Adrenal gland (tissue), 12 donors: ENCODE data around the gene XG. TPM values are rescaled to one million over a fixed set of nuclear protein-coding genes. Genes with fewer than 3 reads are reported as not detected.
"Not testable (repeated sequence)": the region's sequence is repeated elsewhere in the genome, so short reads cannot be mapped to it uniquely, and the experiment has no call there.

Experiments
- DNase-seq, 7 donors: peaks; one replicate each; pipeline ENCODE4 v3.0.0-alpha.2; 2019 to 2020
- H3K27ac ChIP-seq, 5 donors: fragments of 200-600 bp; sonication (generic) in 4 of 5; 1 replicate in 3 of 5; 2 replicates in 2 of 5; pipeline versions ENCODE4 v1.5.1 to v1.8.0; 2016 to 2020; ENCODE audit warnings: mild to moderate bottlenecking in 1 of 5
- H3K27me3 ChIP-seq: fragments of 200-600 bp; 2 replicates; pipeline ENCODE4 v1.8.0; 2021
- H3K36me3 ChIP-seq, 2 donors: fragments of 200-600 bp; replicated peaks in 1 of 2; 1 replicate in 1 of 2; 2 replicates in 1 of 2; pipeline versions ENCODE4 v1.5.1 to v1.8.0; 2018 to 2022
- H3K4me1 ChIP-seq, 2 donors: fragments of 200-600 bp; replicated peaks in 1 of 2; 1 replicate in 1 of 2; 2 replicates in 1 of 2; pipeline versions ENCODE4 v1.5.1 to v1.8.0; 2018 to 2021
- H3K4me3 ChIP-seq, 4 donors: fragments of 200-600 bp; sonication (generic) in 3 of 4; one replicate each; pipeline ENCODE4 v1.5.1; 2016 to 2018
- H3K9me3 ChIP-seq, 3 donors: fragments of 200-600 bp; sonication (generic) in 1 of 3; replicated peaks in 1 of 3; 1 replicate in 2 of 3; 2 replicates in 1 of 3; pipeline versions ENCODE4 v1.5.1 to v1.8.0; 2016 to 2021
- CTCF ChIP-seq, 6 experiments: fragments of 450-650 bp in 4 of 6; fragments of 200-600 bp in 2 of 6; sonication (generic) in 1 of 6; IDR thresholded peaks; 1 replicate in 5 of 6; 2 replicates in 1 of 6; pipeline versions ENCODE4 v1.5.1 to v1.8.0; 2016 to 2021; ENCODE audit warnings: antibody characterized with exemption in 6 of 6, mild to moderate bottlenecking in 2 of 6, moderate library complexity in 1 of 6
- POLR2A ChIP-seq, 2 donors: fragments of 450-650 bp; IDR thresholded peaks; one replicate each; pipeline ENCODE4 v1.6.1; 2017; ENCODE audit warnings: antibody characterized with exemption in 2 of 2, mild to moderate bottlenecking in 2 of 2, moderate library complexity in 1 of 2
- WGBS, 4 donors: extraction: QIAGEN DNeasy Blood & Tissue Kit in 2 of 4; methylation state at CpG; one replicate each; pipeline versions ENCODE4 v1.1.5 to v1.1.7; 2013 to 2017; 5-methylcytosine and 5-hydroxymethylcytosine counted together
- intact Hi-C, 2 donors: fragments of 100-400 bp; cut with DNase I; formaldehyde crosslinking; loops; one replicate each; pipeline versions ENCODE4 v1.14.1 to v1.15.0; 2022 to 2023
- polyA plus RNA-seq, 3 donors: library from polyadenylated mRNA; stranded (reverse); fragments of 200-250 nt in 2 of 3; fragments of 350-450 nt in 1 of 3; fragmentation: Illumina TruSeq in 1 of 3; extraction: RNeasy Lipid Tissue Mini Kit (QIAGEN cat#74804) in 1 of 3; gene quantifications; one replicate each; pipeline ENCODE4 v1.2.3, GENCODE V29; 2013 to 2014
- total RNA-seq, 9 donors: library from RNA; depleted of rRNA in 4 of 9; stranded (reverse); fragments of >200 nt in 4 of 9; fragments of 120-200 nt in 1 of 9; fragmentation: NEBNext Ultra II Directional in 1 of 9; extraction: Animal tissue kit (Norgen Biotek cat#: 25700) in 1 of 9; gene quantifications; one replicate each; pipeline versions ENCODE4 v1.1.0 to v1.2.4, GENCODE V29; 2013 to 2023
- donor health status: healthy with polysubstance abuse.
- donor health status: Bipolar disorder and iron deficiency.
- donor health status: DM: yes; HTN: yes; CAD: no.
- donor health status: DM: no; HTN: no; CAD: no.
- donor health status: DM: no; HTN: no; CAD: no.
- donor health status: DM: yes; HTN: yes; CAD: no.

XG gene
- total and polyA plus RNA-seq, 12 donors: 0.06 to 0.07 TPM; not detected in 10

GRCh38 chrX:2812161-2812907 lies 60.5 kb downstream of the XG start:
- DNase-seq: peak; percentile 21 to 59 (median 44)
- H3K9me3 ChIP-seq, H3K4me1 ChIP-seq, H3K27me3 ChIP-seq, intact Hi-C loops, H3K4me3 ChIP-seq, H3K36me3 ChIP-seq, H3K27ac ChIP-seq: not testable (repeated sequence)
- 26 to 36% (median 28%) methylated on average over 11 to 15 of the region's 16 CpGs for WGBS, 4 donors
- TF ChIP-seq CTCF (IDR thresholded peaks at IDR 0.05): peak; percentile 34 to 75 (median 64)

GRCh38 chrX:2817036-2817435 lies 65.2 kb downstream of the XG start:
- Histone ChIP-seq H3K27ac (no peak overlapping the region), H3K9me3 (no peaks in the 10 kb centered on the region), H3K36me3 (no peaks in the 10 kb centered on the region), H3K27me3 (peaks cover 6% of the 10 kb centered on the region), H3K4me3 (no peak overlapping the region), H3K4me1 (no peaks in the 10 kb centered on the region)
- WGBS, 4 donors: 67 to 78% (median 73%) methylated on average over 2 of the region's 2 CpGs
- no peak for TF ChIP-seq CTCF (IDR thresholded peaks at IDR 0.05)
- TF ChIP-seq POLR2A (IDR thresholded peaks at IDR 0.05): no peak
- intact Hi-C loops: loop anchor here in 1 of 2 donors (5.0 kb wide), 1 partner anchor 175 kb away; no protein-coding TSS in a partner anchor
- DNase-seq: no peak

- no peak overlapping the region for H3K27ac ChIP-seq
- H3K27me3 ChIP-seq: peaks cover 6% of the 10 kb centered on the region
- no peak overlapping the region for H3K4me3 ChIP-seq
- intact Hi-C loops: loop anchor here (5.0 to 10.0 kb wide), 2 partner anchors 175 to 177 kb away; no protein-coding TSS in a partner anchor
- no peaks in the 10 kb centered on the region for H3K4me1 ChIP-seq
- H3K9me3 ChIP-seq: no peaks in the 10 kb centered on the region
- 40 to 64% (median 57%) methylated on average over 7 to 9 of the region's 9 CpGs for WGBS, 4 donors
- TF ChIP-seq CTCF (IDR thresholded peaks at IDR 0.05): peak in 5 of 6 experiments; percentile 14 to 44 (median 33)
- TF ChIP-seq POLR2A (IDR thresholded peaks at IDR 0.05): no peak
- H3K36me3 ChIP-seq: no peaks in the 10 kb centered on the region
- DNase-seq: peak in 1 of 7 donors; percentile 21
These were observed 67.7 kb downstream of the XG start for GRCh38 chrX:2819345-2820135.

- TF ChIP-seq POLR2A (IDR thresholded peaks at IDR 0.05) (no peak), CTCF (IDR thresholded peaks at IDR 0.05) (no peak)
- intact Hi-C loops: loop anchor here in 1 of 2 donors (10.0 kb wide), 1 partner anchor 175 kb away; no protein-coding TSS in a partner anchor
- WGBS, 4 donors: 57 to 61% (median 58%) methylated on average over 8 of the region's 8 CpGs
- Histone ChIP-seq H3K27me3 (peaks cover 6% of the 10 kb centered on the region), H3K4me1 (no peaks in the 10 kb centered on the region), H3K9me3 (no peaks in the 10 kb centered on the region), H3K4me3 (no peak overlapping the region), H3K36me3 (no peaks in the 10 kb centered on the region), H3K27ac (no peak overlapping the region)
- no peak for DNase-seq
These were observed 68.4 kb downstream of the XG start for GRCh38 chrX:2820136-2820771.
